ENCODE results near the gene CSN1S1. TPM values are rescaled to one million over a fixed set of nuclear protein-coding genes. Genes with fewer than 3 reads are reported as not detected.

CSN1S1 gene
- polyA plus RNA-seq, 4 donors: not detected

GRCh38 chr4:69970071-69970470 is 39.2 kb downstream of the CSN1S1 start:
- FAIRE-seq (no peak), DNase-seq (no peak)
- Histone ChIP-seq H3K4me1 (ENCODE audit: control insufficient read depth in 3 of 3, insufficient read depth in 2 of 3, low read depth in 1 of 3, low read length in 2 of 3) (no peaks in the 10 kb centered on the region), H3K4me3 (ENCODE audit: low read depth in 1 of 3, low read length in 3 of 3) (no peak overlapping the region), H3K9me3 (ENCODE audit: control insufficient read depth in 2 of 2, insufficient read depth in 1 of 2, low read depth in 1 of 2, low read length in 1 of 2) (no peaks in the 10 kb centered on the region), H3K36me3 (ENCODE audit: control insufficient read depth in 3 of 3, insufficient read depth in 2 of 3, low read depth in 1 of 3, low read length in 3 of 3) (no peaks in the 10 kb centered on the region), H3K27ac (ENCODE audit: low read depth in 1 of 3, low read length in 2 of 3) (no peak overlapping the region), H3K27me3 (ENCODE audit: control insufficient read depth in 3 of 3, insufficient read depth in 3 of 3, low read length in 3 of 3) (no peaks in the 10 kb centered on the region)
- WGBS, 3 donors: 28 to 46% (median 38%) methylated on average over 1 of the region's 1 CpG

- H3K4me1 ChIP-seq (ENCODE audit: control insufficient read depth in 3 of 3, insufficient read depth in 2 of 3, low read depth in 1 of 3, low read length in 2 of 3): no peaks in the 10 kb centered on the region
- DNase-seq (no peak), FAIRE-seq (no peak)
- H3K27me3 ChIP-seq (ENCODE audit: control insufficient read depth in 3 of 3, insufficient read depth in 3 of 3, low read length in 3 of 3): no peaks in the 10 kb centered on the region
- no peak overlapping the region for H3K27ac ChIP-seq (ENCODE audit: low read depth in 1 of 3, low read length in 2 of 3)
- no peak overlapping the region for H3K4me3 ChIP-seq (ENCODE audit: low read depth in 1 of 3, low read length in 3 of 3)
- H3K36me3 ChIP-seq (ENCODE audit: control insufficient read depth in 3 of 3, insufficient read depth in 2 of 3, low read depth in 1 of 3, low read length in 3 of 3): no peaks in the 10 kb centered on the region
- WGBS, 3 donors: 79 to 88% (median 85%) methylated on average over 1 of the region's 1 CpG
- no peaks in the 10 kb centered on the region for H3K9me3 ChIP-seq (ENCODE audit: control insufficient read depth in 2 of 2, insufficient read depth in 1 of 2, low read depth in 1 of 2, low read length in 1 of 2)
These were observed 43.8 kb downstream of the CSN1S1 start for GRCh38 chr4:69974631-69975030.

- FAIRE-seq: no peak
- H3K4me1 ChIP-seq (ENCODE audit: control insufficient read depth in 3 of 3, insufficient read depth in 2 of 3, low read depth in 1 of 3, low read length in 2 of 3): no peaks in the 10 kb centered on the region
- DNase-seq: no peak
- no peaks in the 10 kb centered on the region for H3K36me3 ChIP-seq (ENCODE audit: control insufficient read depth in 3 of 3, insufficient read depth in 2 of 3, low read depth in 1 of 3, low read length in 3 of 3)
- no peak overlapping the region for H3K4me3 ChIP-seq (ENCODE audit: low read depth in 1 of 3, low read length in 3 of 3)
- no peaks in the 10 kb centered on the region for H3K27me3 ChIP-seq (ENCODE audit: control insufficient read depth in 3 of 3, insufficient read depth in 3 of 3, low read length in 3 of 3)
- no peaks in the 10 kb centered on the region for H3K9me3 ChIP-seq (ENCODE audit: control insufficient read depth in 2 of 2, insufficient read depth in 1 of 2, low read depth in 1 of 2, low read length in 1 of 2)
- H3K27ac ChIP-seq (ENCODE audit: low read depth in 1 of 3, low read length in 2 of 3): no peak overlapping the region
These were observed 46.7 kb downstream of the CSN1S1 start for GRCh38 chr4:69977582-69977981.

DNA sequence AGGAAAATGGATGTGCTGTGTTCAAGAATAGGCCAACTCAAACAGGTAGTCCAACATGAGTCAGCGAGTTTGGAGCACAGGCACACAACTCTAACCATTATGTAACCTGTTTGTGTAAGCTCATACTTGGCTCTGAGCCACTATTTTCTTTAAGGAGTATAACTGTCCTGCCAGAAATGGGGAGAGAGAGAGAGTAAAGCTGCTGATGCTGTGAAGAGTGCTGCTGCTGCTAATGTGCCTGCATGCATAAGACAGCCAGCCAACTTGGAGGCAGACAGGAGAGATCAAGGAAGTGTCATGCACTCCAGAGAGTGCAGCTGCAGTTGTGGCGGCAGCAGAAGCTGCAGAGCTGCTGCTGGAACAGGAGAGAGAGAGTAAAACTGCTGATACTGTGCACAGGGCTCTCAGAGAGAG is 53.2 kb downstream of the CSN1S1 start:
- Histone ChIP-seq H3K36me3 (ENCODE audit: control insufficient read depth in 3 of 3, insufficient read depth in 2 of 3, low read depth in 1 of 3, low read length in 3 of 3) (no peaks in the 10 kb centered on the region), H3K9me3 (ENCODE audit: control insufficient read depth in 2 of 2, insufficient read depth in 1 of 2, low read depth in 1 of 2, low read length in 1 of 2) (no peaks in the 10 kb centered on the region), H3K27ac (ENCODE audit: low read depth in 1 of 3, low read length in 2 of 3) (no peak overlapping the region), H3K4me1 (ENCODE audit: control insufficient read depth in 3 of 3, insufficient read depth in 2 of 3, low read depth in 1 of 3, low read length in 2 of 3) (no peaks in the 10 kb centered on the region), H3K27me3 (ENCODE audit: control insufficient read depth in 3 of 3, insufficient read depth in 3 of 3, low read length in 3 of 3) (no peaks in the 10 kb centered on the region), H3K4me3 (ENCODE audit: low read depth in 1 of 3, low read length in 3 of 3) (no peak overlapping the region)
- 30 to 48% (median 36%) methylated on average over 2 of the region's 2 CpGs for WGBS, 3 donors
- FAIRE-seq (no peak), DNase-seq (peak; percentile 5 to 44)

GRCh38 chr4:69986663-69987062 is 55.8 kb downstream of the CSN1S1 start:
- WGBS, 3 donors: 35 to 66% (median 56%) methylated on average over 1 of the region's 1 CpG
- Histone ChIP-seq H3K36me3 (ENCODE audit: control insufficient read depth in 3 of 3, insufficient read depth in 2 of 3, low read depth in 1 of 3, low read length in 3 of 3) (no peaks in the 10 kb centered on the region), H3K4me3 (ENCODE audit: low read depth in 1 of 3, low read length in 3 of 3) (no peak overlapping the region), H3K27ac (ENCODE audit: low read depth in 1 of 3, low read length in 2 of 3) (no peak overlapping the region), H3K27me3 (ENCODE audit: control insufficient read depth in 3 of 3, insufficient read depth in 3 of 3, low read length in 3 of 3) (no peaks in the 10 kb centered on the region), H3K9me3 (ENCODE audit: control insufficient read depth in 2 of 2, insufficient read depth in 1 of 2, low read depth in 1 of 2, low read length in 1 of 2) (no peaks in the 10 kb centered on the region), H3K4me1 (ENCODE audit: control insufficient read depth in 3 of 3, insufficient read depth in 2 of 3, low read depth in 1 of 3, low read length in 2 of 3) (no peaks in the 10 kb centered on the region)
- DNase-seq (no peak), FAIRE-seq (no peak)

- Histone ChIP-seq H3K36me3 (ENCODE audit: control insufficient read depth in 3 of 3, insufficient read depth in 2 of 3, low read depth in 1 of 3, low read length in 3 of 3) (no peaks in the 10 kb centered on the region), H3K4me3 (ENCODE audit: low read depth in 1 of 3, low read length in 3 of 3) (no peak overlapping the region), H3K27me3 (ENCODE audit: control insufficient read depth in 3 of 3, insufficient read depth in 3 of 3, low read length in 3 of 3) (no peaks in the 10 kb centered on the region), H3K27ac (ENCODE audit: low read depth in 1 of 3, low read length in 2 of 3) (no peak overlapping the region), H3K4me1 (ENCODE audit: control insufficient read depth in 3 of 3, insufficient read depth in 2 of 3, low read depth in 1 of 3, low read length in 2 of 3) (no peaks in the 10 kb centered on the region), H3K9me3 (ENCODE audit: control insufficient read depth in 2 of 2, insufficient read depth in 1 of 2, low read depth in 1 of 2, low read length in 1 of 2) (no peaks in the 10 kb centered on the region)
- 32 to 66% (median 49%) methylated on average over 4 of the region's 4 CpGs for WGBS, 3 donors
- no peak for FAIRE-seq
- no peak for DNase-seq
These were observed 60.1 kb downstream of the CSN1S1 start for GRCh38 chr4:69991016-69991415.

DNA sequence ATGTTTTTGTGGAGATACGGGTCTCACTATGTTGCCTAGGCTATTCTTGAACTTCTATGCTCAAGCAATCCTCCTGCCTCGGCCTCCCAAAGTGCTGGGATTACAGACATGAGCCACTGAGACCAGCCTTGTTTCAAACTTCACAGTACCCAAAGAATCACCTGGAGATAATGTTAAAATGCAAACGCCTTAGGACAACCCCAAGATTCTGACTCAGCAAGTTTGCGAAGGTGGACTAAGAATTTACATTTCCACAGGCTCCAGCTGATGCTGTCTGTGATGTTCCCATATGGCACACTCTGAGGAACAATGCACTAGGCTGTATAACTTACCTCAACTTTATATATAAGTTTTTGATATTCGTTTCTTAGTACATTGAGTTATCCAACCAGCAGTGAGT is 63.9 kb downstream of the CSN1S1 start:
- FAIRE-seq (no peak), DNase-seq (no peak)
- no peaks in the 10 kb centered on the region for H3K4me1 ChIP-seq (ENCODE audit: control insufficient read depth in 3 of 3, insufficient read depth in 2 of 3, low read depth in 1 of 3, low read length in 2 of 3)
- H3K27ac ChIP-seq (ENCODE audit: low read depth in 1 of 3, low read length in 2 of 3): no peak overlapping the region
- no peaks in the 10 kb centered on the region for H3K36me3 ChIP-seq (ENCODE audit: control insufficient read depth in 3 of 3, insufficient read depth in 2 of 3, low read depth in 1 of 3, low read length in 3 of 3)
- no peaks in the 10 kb centered on the region for H3K27me3 ChIP-seq (ENCODE audit: control insufficient read depth in 3 of 3, insufficient read depth in 3 of 3, low read length in 3 of 3)
- WGBS, 3 donors: 80 to 87% (median 85%) methylated on average over 5 of the region's 5 CpGs
- H3K4me3 ChIP-seq (ENCODE audit: low read depth in 1 of 3, low read length in 3 of 3): no peak overlapping the region
- H3K9me3 ChIP-seq (ENCODE audit: control insufficient read depth in 2 of 2, insufficient read depth in 1 of 2, low read depth in 1 of 2, low read length in 1 of 2): no peaks in the 10 kb centered on the region

- H3K9me3 ChIP-seq (ENCODE audit: control insufficient read depth in 2 of 2, insufficient read depth in 1 of 2, low read depth in 1 of 2, low read length in 1 of 2): no peaks in the 10 kb centered on the region
- H3K27ac ChIP-seq (ENCODE audit: low read depth in 1 of 3, low read length in 2 of 3): no peak within 1 kb of the TSS
- 64 to 75% (median 67%) methylated on average over 3 of the region's 3 CpGs for WGBS, 3 donors
- DNase-seq (no peak), FAIRE-seq (no peak)
- H3K27me3 ChIP-seq (ENCODE audit: control insufficient read depth in 3 of 3, insufficient read depth in 3 of 3, low read length in 3 of 3): no peaks in the 10 kb centered on the region
- no peaks in the 10 kb centered on the region for H3K36me3 ChIP-seq (ENCODE audit: control insufficient read depth in 3 of 3, insufficient read depth in 2 of 3, low read depth in 1 of 3, low read length in 3 of 3)
- H3K4me1 ChIP-seq (ENCODE audit: control insufficient read depth in 3 of 3, insufficient read depth in 2 of 3, low read depth in 1 of 3, low read length in 2 of 3): no peaks in the 10 kb centered on the region
- H3K4me3 ChIP-seq (ENCODE audit: low read depth in 1 of 3, low read length in 3 of 3): no peak within 1 kb of the TSS
These were observed 64.7 kb downstream of the CSN1S1 start, which contains the start of gene STATH for GRCh38 chr4:69995526-69996016. Gene STATH (plus strand): TSS chr4:69995966. CDS start chr4:69998438, 2,472 bp downstream.

Measured in small intestine (tissue), 7 donors.